Gastroesophageal sphincter (tissue), 3 donors: Measurements from ENCODE around the gene ASIC3.

Experiments
- EP300 ChIP-seq: sonication (generic); formaldehyde crosslinking; IDR thresholded peaks from one replicate; pipeline ENCODE4 v1.6.1; 2017; ENCODE audit warnings: antibody characterized with exemption, mild to moderate bottlenecking
- POLR2A ChIP-seq, 2 donors: fragments of 450-650 bp; IDR thresholded peaks; one replicate each; pipeline ENCODE4 v1.6.1; 2017; ENCODE audit warnings: antibody characterized with exemption in 2 of 2, mild to moderate bottlenecking in 2 of 2, moderate library complexity in 1 of 2
- POLR2AphosphoS5 ChIP-seq: sonication (generic); formaldehyde crosslinking; IDR thresholded peaks from one replicate; pipeline ENCODE4 v1.6.1; 2017; ENCODE audit warnings: antibody characterized with exemption
- TF ChIP-seq, protein P1 (sequence below), 4 experiments: fragments of 200-600 bp in 2 of 4; fragments of 450-650 bp in 2 of 4; sonication (generic) in 1 of 4; IDR thresholded peaks; one replicate each; pipeline ENCODE4 v1.5.1; 2017 to 2019; ENCODE audit warnings: antibody characterized with exemption in 4 of 4, mild to moderate bottlenecking in 2 of 4, moderate library complexity in 2 of 4

GRCh38 chr7:151053751-151054150 lies 5.4 kb downstream of the ASIC3 start:
- TF ChIP-seq, protein P1, sequence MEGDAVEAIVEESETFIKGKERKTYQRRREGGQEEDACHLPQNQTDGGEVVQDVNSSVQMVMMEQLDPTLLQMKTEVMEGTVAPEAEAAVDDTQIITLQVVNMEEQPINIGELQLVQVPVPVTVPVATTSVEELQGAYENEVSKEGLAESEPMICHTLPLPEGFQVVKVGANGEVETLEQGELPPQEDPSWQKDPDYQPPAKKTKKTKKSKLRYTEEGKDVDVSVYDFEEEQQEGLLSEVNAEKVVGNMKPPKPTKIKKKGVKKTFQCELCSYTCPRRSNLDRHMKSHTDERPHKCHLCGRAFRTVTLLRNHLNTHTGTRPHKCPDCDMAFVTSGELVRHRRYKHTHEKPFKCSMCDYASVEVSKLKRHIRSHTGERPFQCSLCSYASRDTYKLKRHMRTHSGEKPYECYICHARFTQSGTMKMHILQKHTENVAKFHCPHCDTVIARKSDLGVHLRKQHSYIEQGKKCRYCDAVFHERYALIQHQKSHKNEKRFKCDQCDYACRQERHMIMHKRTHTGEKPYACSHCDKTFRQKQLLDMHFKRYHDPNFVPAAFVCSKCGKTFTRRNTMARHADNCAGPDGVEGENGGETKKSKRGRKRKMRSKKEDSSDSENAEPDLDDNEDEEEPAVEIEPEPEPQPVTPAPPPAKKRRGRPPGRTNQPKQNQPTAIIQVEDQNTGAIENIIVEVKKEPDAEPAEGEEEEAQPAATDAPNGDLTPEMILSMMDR (IDR thresholded peaks at IDR 0.05), result no peak
- TF ChIP-seq EP300 (no peak), POLR2A (IDR thresholded peaks at IDR 0.05) (no peak), POLR2AphosphoS5 (no peak)
